Immature natural killer cell (primary cell): ENCODE results near the gene NEURL1. TPM values are rescaled to one million over a fixed set of nuclear protein-coding genes. Genes with fewer than 3 reads are reported as not detected.
A peak's percentile ranks its signal among the peaks of the same experiment; 100 is the strongest.
"Not testable (repeated sequence)": the region's sequence is repeated elsewhere in the genome, so short reads cannot be mapped to it uniquely, and the experiment has no call there.

Source experiments
- DNase-seq, 3 donors: peaks; one replicate each; pipeline ENCODE4 v3.0.0; 2022; ENCODE audit warnings: mixed read lengths in 1 of 3
- H3K27ac Mint-ChIP-seq, 6 donors: one replicate each; pipeline ENCODE4 v1.8.0; 2020; ENCODE audit warnings: mixed read lengths in 6 of 6, mild to moderate bottlenecking in 5 of 6, inconsistent platforms in 4 of 6, moderate library complexity in 3 of 6
- H3K27me3 Mint-ChIP-seq, 3 donors: one replicate each; pipeline ENCODE4 v1.8.0; 2020 to 2021; ENCODE audit warnings: low read depth in 3 of 3, mild to moderate bottlenecking in 3 of 3, mixed read lengths in 3 of 3, moderate library complexity in 3 of 3, inconsistent platforms in 1 of 3
- H3K36me3 Mint-ChIP-seq, 3 donors: one replicate each; pipeline ENCODE4 v1.8.0; 2020; ENCODE audit warnings: mixed read lengths in 3 of 3, inconsistent platforms in 2 of 3, mild to moderate bottlenecking in 2 of 3
- H3K4me1 Mint-ChIP-seq, 2 donors: one replicate each; pipeline ENCODE4 v1.8.0; 2020; ENCODE audit warnings: inconsistent platforms in 2 of 2, mild to moderate bottlenecking in 2 of 2, mixed read lengths in 2 of 2, moderate library complexity in 1 of 2
- H3K4me3 Mint-ChIP-seq, 5 donors: one replicate each; pipeline ENCODE4 v1.8.0; 2020; ENCODE audit warnings: mild to moderate bottlenecking in 5 of 5, mixed read lengths in 5 of 5, inconsistent platforms in 3 of 5, moderate library complexity in 3 of 5
- H3K9me3 Mint-ChIP-seq, 6 donors: one replicate each; pipeline ENCODE4 v1.8.0; 2020; ENCODE audit warnings: mild to moderate bottlenecking in 6 of 6, mixed read lengths in 6 of 6, inconsistent platforms in 4 of 6, moderate library complexity in 3 of 6
- polyA plus RNA-seq, 3 donors: library from polyadenylated mRNA; unstranded; fragments of 300-500 nt; fragmentation: Illumina TruSeq; gene quantifications; one replicate each; pipeline ENCODE4 v1.2.3, GENCODE V29; 2021

The NEURL1 gene
- polyA plus RNA-seq, 3 donors from 2014 or later, result 0.07 to 0.35 TPM; not detected in 1

DNA sequence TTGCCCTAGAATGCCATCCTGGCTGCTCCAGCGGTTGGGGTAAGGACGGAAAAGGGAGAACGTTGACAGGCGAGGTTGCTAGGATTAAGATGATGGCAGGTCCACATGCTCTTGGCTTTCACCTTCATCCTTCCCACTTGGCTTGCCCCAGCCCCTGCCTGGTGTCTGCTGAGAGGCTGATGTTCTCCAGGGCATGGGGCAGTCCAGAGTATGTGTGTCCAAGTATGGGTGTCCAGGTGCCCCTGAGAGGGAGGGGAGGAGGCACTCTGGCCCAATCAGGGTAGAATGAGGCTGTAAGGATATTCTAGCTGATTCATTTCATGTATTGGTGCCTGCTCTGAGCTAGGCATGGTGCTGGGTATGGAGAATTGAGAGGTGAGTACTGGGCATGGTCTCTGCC is 12.6 kb downstream of the NEURL1 start:
- DNase-seq, result no peak

DNA sequence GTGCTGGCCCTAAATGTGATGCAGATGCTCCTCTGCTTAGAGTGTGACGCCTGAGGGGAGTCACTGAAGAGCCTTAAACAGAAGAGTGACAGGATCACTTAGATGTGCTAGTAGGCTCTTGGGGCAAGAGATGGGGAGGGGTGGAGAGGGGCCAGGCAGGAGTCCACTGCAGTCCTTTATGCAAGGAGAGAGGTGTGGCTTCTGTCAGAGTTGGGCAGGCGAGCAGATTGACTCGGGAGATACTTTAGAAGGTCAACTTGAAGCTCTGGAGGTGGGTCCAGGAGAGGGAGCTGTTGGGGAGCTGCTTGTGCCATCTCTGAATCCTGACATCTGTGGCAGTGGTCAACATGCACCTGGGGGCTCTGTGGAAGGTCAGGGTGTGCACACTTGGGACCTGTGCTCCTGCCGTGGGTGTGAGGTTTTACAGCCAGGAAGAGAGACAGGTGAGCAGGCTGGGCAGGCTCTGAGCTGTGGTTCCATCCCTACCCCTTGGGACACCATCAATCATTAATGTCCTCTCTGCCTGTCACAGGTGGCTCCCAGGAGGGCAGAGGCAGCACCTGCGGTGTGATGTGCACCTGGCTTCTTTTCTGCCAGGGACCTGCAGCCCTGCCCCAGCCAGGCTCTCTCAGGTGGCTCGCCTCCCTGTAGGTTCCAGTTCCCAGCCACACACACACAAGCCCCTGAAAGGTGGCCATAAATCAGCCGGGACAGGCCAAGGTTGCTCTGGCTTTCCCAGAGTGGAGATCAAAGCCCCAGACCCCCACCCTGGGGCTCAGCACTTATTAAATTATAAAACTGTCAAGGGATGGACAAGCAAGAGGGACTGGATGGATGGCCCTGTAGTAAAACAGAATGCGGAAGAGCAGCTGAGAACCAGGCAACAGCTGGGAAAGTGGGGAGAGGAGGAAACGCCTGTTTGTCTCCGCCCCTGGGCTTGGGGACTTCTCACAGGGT is 14.0 kb downstream of the NEURL1 start:
- peaks cover 10 to 17% of the 10 kb centered on the region in 2 donors for H3K4me1 Mint-ChIP-seq
- no peak for DNase-seq
- no peak overlapping the region for H3K27ac Mint-ChIP-seq
- H3K27me3 Mint-ChIP-seq, result peaks cover 3 to 7% (median 6%) of the 10 kb centered on the region in 3 donors
- H3K36me3 Mint-ChIP-seq, result no peaks in the 10 kb centered on the region
- H3K4me3 Mint-ChIP-seq, result no peak overlapping the region
- no peaks in the 10 kb centered on the region for H3K9me3 Mint-ChIP-seq

More for the DNA sequence above, 12.6 kb downstream of the NEURL1 start:
- Mint-ChIP-seq H3K36me3 (no peaks in the 10 kb centered on the region), H3K9me3 (no peaks in the 10 kb centered on the region), H3K4me1 (peaks cover 10 to 17% of the 10 kb centered on the region in 2 donors), H3K27ac (no peak overlapping the region), H3K27me3 (peaks cover 3 to 7% (median 6%) of the 10 kb centered on the region in 3 donors), H3K4me3 (peak overlapping the region in 1 of 5 donors; percentile 6)

- H3K27me3 Mint-ChIP-seq, result peaks cover 0 to 3% (median 2%) of the 10 kb centered on the region in 3 donors
- H3K9me3 Mint-ChIP-seq, result no peaks in the 10 kb centered on the region
- DNase-seq, result no peak
- no peak overlapping the region for H3K4me3 Mint-ChIP-seq
- H3K36me3 Mint-ChIP-seq, result no peaks in the 10 kb centered on the region
- H3K27ac Mint-ChIP-seq, result no peak overlapping the region
- H3K4me1 Mint-ChIP-seq, result peaks cover 0 to 5% of the 10 kb centered on the region in 2 donors
Measured at GRCh38 chr10:103510046-103510685, 16.7 kb downstream of the NEURL1 start.

GRCh38 chr10:103510791-103511752 is 17.6 kb downstream of the NEURL1 start:
- peaks cover 2 to 11% of the 10 kb centered on the region in 2 donors for H3K4me1 Mint-ChIP-seq
- no peaks in the 10 kb centered on the region for H3K9me3 Mint-ChIP-seq
- no peak overlapping the region for H3K4me3 Mint-ChIP-seq
- peaks cover 0 to 4% (median 3%) of the 10 kb centered on the region in 3 donors for H3K27me3 Mint-ChIP-seq
- H3K36me3 Mint-ChIP-seq, result no peaks in the 10 kb centered on the region
- no peak overlapping the region for H3K27ac Mint-ChIP-seq
- DNase-seq, result no peak

DNA sequence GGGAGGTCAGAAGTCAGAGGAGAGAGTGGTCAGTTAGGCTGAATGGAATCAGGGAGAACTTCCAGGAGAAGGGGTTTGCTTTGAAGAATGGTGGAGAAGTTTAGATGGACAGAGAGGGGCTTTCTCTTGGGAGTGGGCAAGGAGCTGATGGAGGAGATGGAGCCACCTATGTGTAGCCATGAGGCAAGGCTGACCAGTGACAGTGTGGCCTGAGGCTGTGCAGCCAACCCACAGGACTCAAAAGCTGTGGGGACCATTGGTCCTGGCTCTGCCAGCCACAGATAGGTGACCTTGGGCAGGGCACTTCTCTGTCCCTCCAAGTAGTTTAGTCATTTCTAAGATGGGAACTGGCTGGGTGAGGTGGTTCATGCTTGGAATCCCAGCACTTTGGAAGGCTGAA is 18.7 kb downstream of the NEURL1 start:
- no peak overlapping the region for H3K27ac Mint-ChIP-seq
- H3K4me3 Mint-ChIP-seq, result no peak overlapping the region
- no peaks in the 10 kb centered on the region for H3K9me3 Mint-ChIP-seq
- H3K36me3 Mint-ChIP-seq, result no peaks in the 10 kb centered on the region
- peaks cover 0 to 4% (median 3%) of the 10 kb centered on the region in 3 donors for H3K27me3 Mint-ChIP-seq
- H3K4me1 Mint-ChIP-seq, result peaks cover 2 to 6% of the 10 kb centered on the region in 2 donors
- DNase-seq, result no peak

GRCh38 chr10:103512591-103513379 is 19.3 kb downstream of the NEURL1 start:
- no peak for DNase-seq
- no peak overlapping the region for H3K4me3 Mint-ChIP-seq
- H3K27me3 Mint-ChIP-seq, result peaks cover 0 to 5% (median 2%) of the 10 kb centered on the region in 3 donors
- no peak overlapping the region for H3K27ac Mint-ChIP-seq
- H3K36me3 Mint-ChIP-seq, result no peaks in the 10 kb centered on the region
- H3K4me1 Mint-ChIP-seq, result peaks cover 2 to 6% of the 10 kb centered on the region in 2 donors
- no peaks in the 10 kb centered on the region for H3K9me3 Mint-ChIP-seq

DNA sequence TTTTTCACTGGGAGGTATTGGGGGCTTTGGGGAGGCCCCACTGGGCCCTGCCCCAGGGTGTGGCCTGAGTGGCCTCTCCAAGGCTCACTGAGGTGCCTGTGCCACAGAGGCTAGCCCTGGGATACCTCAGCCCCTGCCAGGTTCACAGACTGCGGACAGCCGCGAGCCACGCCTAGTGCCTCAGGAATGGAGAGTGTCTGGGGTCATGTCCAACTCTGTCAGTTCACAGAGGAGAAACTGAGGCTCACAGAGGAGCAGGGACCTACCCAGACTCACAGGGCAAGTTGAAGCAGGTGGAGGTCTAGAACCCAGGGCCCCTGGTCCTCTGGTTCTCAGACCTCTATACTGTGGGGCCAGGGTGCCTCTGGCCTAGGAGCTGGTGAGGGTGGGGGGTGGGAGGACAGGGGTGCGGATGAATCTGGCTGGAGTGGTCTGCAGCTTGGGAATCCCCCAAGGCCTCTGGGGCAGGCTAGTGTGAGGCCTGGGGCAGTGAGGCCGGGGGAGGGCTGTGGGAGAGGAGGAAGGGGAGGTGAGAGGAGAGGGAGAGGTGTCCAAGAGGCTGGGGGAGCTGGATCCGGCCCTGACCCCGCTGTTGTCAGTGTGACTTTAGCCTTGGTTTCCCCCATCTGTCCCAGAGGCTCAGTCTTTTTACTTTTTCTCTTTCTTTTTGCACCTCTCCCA is 20.0 kb downstream of the NEURL1 start:
- peaks cover 2 to 5% (median 2%) of the 10 kb centered on the region in 3 donors for H3K27me3 Mint-ChIP-seq
- no peaks in the 10 kb centered on the region for H3K36me3 Mint-ChIP-seq
- H3K27ac Mint-ChIP-seq, result no peak overlapping the region
- H3K9me3 Mint-ChIP-seq, result no peaks in the 10 kb centered on the region
- H3K4me3 Mint-ChIP-seq, result no peak overlapping the region
- DNase-seq, result no peak
- H3K4me1 Mint-ChIP-seq, result peaks cover 2 to 6% of the 10 kb centered on the region in 2 donors

- no peak for DNase-seq
- Mint-ChIP-seq H3K27ac (no peak overlapping the region), H3K27me3 (peaks cover 2 to 5% (median 2%) of the 10 kb centered on the region in 3 donors), H3K9me3 (no peaks in the 10 kb centered on the region), H3K36me3 (no peaks in the 10 kb centered on the region), H3K4me1 (peaks cover 2 to 6% of the 10 kb centered on the region in 2 donors), H3K4me3 (no peak overlapping the region)
Measured at GRCh38 chr10:103514244-103514643, 20.7 kb downstream of the NEURL1 start.

- Mint-ChIP-seq H3K4me3 (no peak overlapping the region), H3K9me3 (no peaks in the 10 kb centered on the region), H3K36me3 (no peaks in the 10 kb centered on the region), H3K27me3 (peaks cover 3 to 9% (median 6%) of the 10 kb centered on the region in 3 donors), H3K27ac (no peak overlapping the region), H3K4me1 (peaks cover 2 to 6% of the 10 kb centered on the region in 2 donors)
- no peak for DNase-seq
Measured at GRCh38 chr10:103517234-103518085, 24.0 kb downstream of the NEURL1 start.

DNA sequence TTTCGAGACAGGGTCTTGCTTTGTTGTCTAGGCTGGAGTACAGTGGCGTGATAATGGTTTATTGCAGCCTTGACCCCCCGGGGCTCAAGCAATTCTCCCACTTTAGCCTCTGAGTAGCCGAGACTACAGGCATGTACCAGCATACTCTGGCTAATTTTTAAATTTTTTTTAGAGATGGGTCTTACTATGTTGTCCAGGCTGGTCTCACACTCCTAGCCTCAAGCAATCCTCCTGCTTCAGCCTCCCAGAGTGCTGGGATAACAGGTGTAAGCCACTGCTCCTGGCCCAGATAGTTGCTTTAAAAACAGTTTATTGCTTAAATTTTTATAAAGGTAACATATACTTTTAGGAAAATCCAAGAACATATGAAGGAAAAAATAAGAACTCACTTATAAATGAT is 26.3 kb downstream of the NEURL1 start:
- Mint-ChIP-seq H3K4me3 (no peak overlapping the region), H3K27me3 (peaks cover 6 to 9% (median 6%) of the 10 kb centered on the region in 3 donors), H3K4me1 (peaks cover 2 to 6% of the 10 kb centered on the region in 2 donors), H3K27ac (no peak overlapping the region), H3K36me3 (no peaks in the 10 kb centered on the region), H3K9me3 (peaks cover 0 to 1% (median 0%) of the 10 kb centered on the region in 6 donors)
- DNase-seq, result no peak

DNA sequence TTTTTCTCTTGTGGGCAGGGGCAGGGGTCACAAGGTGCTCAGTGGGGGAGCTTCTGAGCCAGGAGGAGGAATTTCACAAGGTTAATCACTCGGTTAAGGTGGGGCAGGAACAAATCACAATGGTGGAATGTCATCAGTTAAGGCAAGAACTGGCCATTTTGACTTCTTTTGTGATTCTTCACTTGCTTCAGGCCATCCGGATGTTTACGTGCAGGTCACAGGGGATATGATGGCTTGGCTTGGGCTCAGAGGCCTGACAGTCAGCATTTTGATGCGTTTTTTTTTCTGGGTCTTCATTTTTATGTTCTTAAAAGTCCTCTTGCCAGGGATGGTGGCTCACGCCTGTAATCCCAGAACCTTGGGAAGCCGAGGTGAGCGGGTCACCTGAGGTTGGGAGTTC is 28.5 kb downstream of the NEURL1 start:
- H3K4me1 Mint-ChIP-seq, result not testable (repeated sequence)

More for the DNA sequence above, 28.5 kb downstream of the NEURL1 start:
- H3K4me3 Mint-ChIP-seq, H3K9me3 Mint-ChIP-seq, H3K27ac Mint-ChIP-seq, DNase-seq, H3K36me3 Mint-ChIP-seq: not testable (repeated sequence)
- peaks cover 8 to 18% (median 9%) of the 10 kb centered on the region in 3 donors for H3K27me3 Mint-ChIP-seq
